Adipose tissue (tissue), 3 donors: ENCODE measurements around the gene TGFB3. TPM values are rescaled to one million over a fixed set of nuclear protein-coding genes. Genes with fewer than 3 reads are reported as not detected.
A peak's percentile ranks its signal among the peaks of the same experiment; 100 is the strongest.
"Not testable (repeated sequence)": the region's sequence is repeated elsewhere in the genome, so short reads cannot be mapped to it uniquely, and the experiment has no call there.

Experiments used
- H3K27ac ChIP-seq: one replicate; pipeline ENCODE4 v1.5.1; 2013; ENCODE audit warnings: low read depth, low read length
- WGBS, 3 donors: extraction: QIAGEN DNeasy Blood & Tissue Kit; methylation state at CpG; one replicate each; pipeline ENCODE4 v1.1.7; 2013; 5-methylcytosine and 5-hydroxymethylcytosine counted together
- polyA plus RNA-seq, 3 donors: library from polyadenylated mRNA; stranded (reverse); fragments of 200-250 nt; gene quantifications; one replicate each; pipeline ENCODE4 v1.2.3, GENCODE V29; 2013
- donor health status: healthy with polysubstance abuse.
- donor health status: Bipolar disorder and iron deficiency.
- donor health status: healthy.

TGFB3 gene
- 10 to 100 TPM; 30.6 to 63.3 (median 30.8) TPM for polyA plus RNA-seq

DNA sequence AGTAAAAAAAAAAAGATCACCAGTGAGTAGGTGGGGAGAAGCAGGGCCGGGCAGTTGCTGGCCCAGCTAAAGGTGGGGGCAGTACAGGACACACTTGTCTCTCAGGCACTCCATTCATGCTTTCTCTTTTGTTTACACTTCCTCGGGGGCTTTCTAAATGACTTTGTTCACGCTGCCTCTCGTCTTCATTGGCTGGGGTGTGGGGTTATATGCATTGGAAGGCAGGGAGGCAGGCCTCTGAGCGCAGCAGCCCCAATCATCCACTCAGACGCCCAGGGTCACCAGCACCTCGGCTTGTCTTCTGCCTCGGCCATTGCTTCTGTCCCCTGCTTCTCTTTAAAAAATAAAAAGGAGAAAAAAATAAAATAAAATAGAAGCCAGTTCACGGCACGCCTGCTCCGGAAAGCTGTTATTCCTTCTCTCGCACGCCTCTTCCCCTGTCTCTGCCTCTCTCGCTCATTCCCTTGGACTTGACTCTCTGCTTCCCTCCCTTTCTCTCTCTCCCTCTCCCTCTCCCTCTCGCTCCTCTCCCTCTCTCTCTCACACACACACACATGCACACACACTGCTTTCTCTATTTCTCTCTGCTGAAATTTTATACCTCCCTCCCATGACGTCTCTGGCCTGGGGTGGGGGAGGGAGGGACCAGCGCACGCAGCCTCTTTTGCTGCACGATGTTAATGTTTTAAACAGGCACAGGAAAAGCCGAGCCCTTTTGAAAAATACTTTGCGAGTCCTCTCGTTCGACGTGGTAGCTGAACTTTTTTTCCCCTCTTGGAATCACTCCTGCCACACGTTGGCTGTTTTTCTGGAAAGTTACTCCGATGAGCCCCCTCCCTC is at the start of gene TGFB3:
TGFB3 (minus strand) TSS at position 570 of the 840 bp plus-strand sequence. CDS start 1,102 bp downstream, outside the sequence.
- peak within 1 kb of the TSS; percentile 80 for H3K27ac ChIP-seq
- 1 to 2% (median 1%) methylated on average over 26 of the region's 26 CpGs for WGBS, 3 donors

DNA sequence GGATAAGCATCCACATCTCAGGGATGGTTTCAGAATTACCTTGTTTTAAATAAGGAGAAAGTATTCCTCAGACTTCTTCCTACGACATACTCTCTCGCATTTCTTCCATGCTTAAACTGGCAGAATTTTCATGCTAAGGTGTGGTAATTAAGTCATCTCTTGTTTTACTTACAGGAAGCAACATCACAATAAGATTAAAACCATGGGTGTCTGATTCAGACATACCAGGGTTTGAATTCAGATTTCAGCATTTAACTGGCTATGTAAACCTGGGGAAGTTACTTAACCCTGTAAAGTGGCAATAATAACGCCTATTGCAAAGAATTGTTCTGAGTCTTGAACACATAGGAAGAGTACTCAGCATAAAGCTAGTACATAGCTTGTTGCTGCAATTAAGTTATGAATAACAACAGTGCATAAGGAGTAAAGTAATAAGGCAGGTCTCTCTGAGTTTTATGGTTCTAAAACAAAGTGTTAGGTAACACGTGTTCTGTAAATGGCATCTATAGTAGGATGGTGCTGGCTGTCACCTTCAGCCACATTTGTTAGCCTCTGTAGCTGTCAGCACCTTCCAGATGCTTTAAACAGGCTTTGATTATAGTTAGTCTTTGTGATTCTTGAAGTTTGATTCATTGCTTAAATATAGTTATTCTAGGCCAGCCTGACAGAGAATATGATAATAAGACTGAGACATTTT is 42.6 kb upstream of the TGFB3 start:
- 81 to 91% (median 88%) methylated on average over 4 of the region's 4 CpGs for WGBS, 3 donors
- H3K27ac ChIP-seq: no peak overlapping the region

- WGBS, 3 donors: 44 to 75% (median 65%) methylated on average over 1 of the region's 1 CpG
- no peak overlapping the region for H3K27ac ChIP-seq
These were observed 42.0 kb upstream of the TGFB3 start for GRCh38 chr14:76023757-76024156.

GRCh38 chr14:76022991-76023390 is 41.2 kb upstream of the TGFB3 start:
- H3K27ac ChIP-seq: no peak overlapping the region
- 94 to 98% (median 98%) methylated on average over 2 of the region's 2 CpGs for WGBS, 3 donors

DNA sequence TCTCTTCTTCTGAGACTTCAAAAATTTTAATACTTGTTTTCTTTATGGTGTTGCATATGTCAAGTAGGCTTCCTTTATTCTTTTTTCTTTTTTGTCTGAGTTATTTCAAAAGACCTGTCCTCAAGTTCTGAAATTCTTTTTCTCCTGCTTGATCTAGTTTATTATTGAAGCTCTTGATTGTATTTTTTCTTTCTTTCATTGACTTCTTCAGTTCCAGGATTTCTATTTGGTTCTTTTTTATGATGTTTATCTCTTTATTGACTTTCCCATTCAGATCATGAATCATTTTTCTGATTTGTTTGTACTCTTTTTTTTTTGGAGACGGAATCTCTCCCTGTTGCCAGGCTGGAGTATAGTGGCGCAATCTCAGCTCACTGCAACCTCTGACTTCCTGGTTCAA is 37.9 kb upstream of the TGFB3 start:
- H3K27ac ChIP-seq: no peak overlapping the region
- 95 to 97% (median 96%) methylated on average over 2 of the region's 2 CpGs for WGBS, 3 donors

GRCh38 chr14:76015668-76016067 is 33.9 kb upstream of the TGFB3 start:
- 33 to 82% (median 77%) methylated on average over 1 of the region's 1 CpG for WGBS, 3 donors
- H3K27ac ChIP-seq: no peak overlapping the region

DNA sequence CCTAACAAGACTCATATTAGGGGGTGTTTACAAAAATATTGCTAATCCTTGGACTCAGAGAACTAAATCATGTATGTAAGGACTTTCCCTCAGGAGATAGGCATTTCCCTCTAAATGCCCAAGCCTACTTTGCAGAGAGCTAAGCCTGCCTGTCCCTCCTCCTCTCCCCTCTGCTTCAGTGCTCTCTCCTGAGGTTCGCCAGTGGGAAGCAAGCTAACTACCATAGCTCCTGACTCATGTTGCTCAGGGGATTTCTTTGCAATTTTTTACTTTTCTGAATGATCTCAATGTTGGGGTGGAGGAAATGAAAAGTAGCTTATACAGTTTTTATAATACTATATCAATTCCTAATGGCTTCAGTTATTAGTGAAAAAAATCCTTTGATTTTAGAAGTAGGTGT is 33.4 kb upstream of the TGFB3 start:
- H3K27ac ChIP-seq: no peak overlapping the region
- 53 to 96% (median 86%) methylated on average over 1 of the region's 1 CpG for WGBS, 3 donors

GRCh38 chr14:76012354-76012753 is 30.6 kb upstream of the TGFB3 start:
- 79 to 90% (median 84%) methylated on average over 9 of the region's 9 CpGs for WGBS, 3 donors
- no peak overlapping the region for H3K27ac ChIP-seq

DNA sequence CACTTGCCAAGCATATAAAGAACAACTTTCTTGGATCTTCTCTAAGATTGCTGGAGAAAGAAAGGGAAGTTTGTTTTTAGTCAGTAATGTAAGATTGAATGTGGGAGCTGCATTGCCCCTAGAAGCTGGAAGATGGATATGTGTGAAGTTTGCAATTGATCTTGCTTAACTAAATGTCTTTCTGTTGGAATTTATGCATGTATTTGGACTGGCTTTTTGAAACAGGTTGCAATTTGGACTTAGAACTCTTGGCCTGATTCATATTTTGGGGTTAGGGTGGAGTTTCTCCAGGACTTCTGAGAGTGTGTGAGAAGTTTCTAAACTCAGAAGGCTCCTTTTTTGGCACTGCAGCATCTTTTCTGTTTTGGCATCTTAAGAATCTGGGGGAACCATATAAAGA is 30.1 kb upstream of the TGFB3 start:
- no peak overlapping the region for H3K27ac ChIP-seq

GRCh38 chr14:76009627-76010026 is 27.8 kb upstream of the TGFB3 start:
- not testable (repeated sequence) for H3K27ac ChIP-seq
- 85 to 86% (median 85%) methylated on average over 3 of the region's 3 CpGs for WGBS, 3 donors

GRCh38 chr14:76007852-76008251 is 26.1 kb upstream of the TGFB3 start:
- 98 to 100% (median 99%) methylated on average over 2 of the region's 2 CpGs for WGBS, 3 donors

DNA sequence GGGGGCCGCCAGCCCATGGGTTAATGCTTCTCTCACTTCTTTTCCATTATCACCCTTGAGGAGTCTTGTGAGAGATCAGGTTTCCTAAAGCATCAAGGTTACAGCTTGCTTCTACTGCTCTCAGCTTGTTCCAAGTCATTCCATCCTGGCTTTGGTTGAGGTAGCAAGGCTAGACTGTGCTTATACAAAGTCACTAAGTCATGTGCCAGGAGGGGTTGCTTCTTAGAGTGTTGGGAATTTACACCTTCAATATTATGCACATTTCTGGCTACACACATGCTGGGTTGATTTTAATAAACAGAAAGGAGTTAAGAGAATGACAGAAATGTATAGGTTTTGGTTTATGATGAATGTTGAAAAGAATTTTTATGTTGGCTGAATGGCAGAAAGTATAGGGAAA is 25.6 kb upstream of the TGFB3 start:
- no peak overlapping the region for H3K27ac ChIP-seq
- WGBS, 3 donors: 95 to 96% (median 96%) methylated on average over 1 of the region's 1 CpG

More at GRCh38 chr14:76007852-76008251, 26.1 kb upstream of the TGFB3 start:
- H3K27ac ChIP-seq: no peak overlapping the region

- H3K27ac ChIP-seq: no peak overlapping the region
- WGBS, 3 donors: 44 to 96% (median 92%) methylated on average over 2 of the region's 2 CpGs
These were observed 24.5 kb upstream of the TGFB3 start for GRCh38 chr14:76006253-76006652.

DNA sequence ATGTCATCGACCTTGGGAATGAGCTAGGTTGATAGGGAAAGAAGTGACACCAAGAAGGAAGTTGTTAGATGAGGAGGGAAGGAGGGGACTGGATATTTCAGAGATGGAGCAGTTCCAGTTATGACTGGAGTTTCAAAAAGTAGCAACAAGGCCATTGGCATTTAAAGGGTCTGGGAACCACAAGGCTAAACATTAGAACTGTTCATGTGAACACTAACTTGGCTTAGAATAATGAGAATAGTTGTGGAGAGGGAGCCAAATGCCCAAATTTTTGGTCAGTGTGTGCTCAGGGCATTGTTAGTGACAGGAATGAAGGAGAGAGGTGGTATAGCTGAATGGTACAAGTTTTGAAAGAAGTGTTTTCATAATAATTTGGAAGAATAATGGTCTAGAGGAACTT is 20.6 kb upstream of the TGFB3 start:
- no peak overlapping the region for H3K27ac ChIP-seq
- WGBS, 3 donors: 85 to 100% (median 91%) methylated on average over 1 of the region's 1 CpG

- no peak overlapping the region for H3K27ac ChIP-seq
- WGBS, 3 donors: 68 to 89% (median 71%) methylated on average over 6 of the region's 6 CpGs
These were observed 17.9 kb upstream of the TGFB3 start for GRCh38 chr14:75999511-76000190.

GRCh38 chr14:75996488-75996887 is 14.7 kb upstream of the TGFB3 start:
- no peak overlapping the region for H3K27ac ChIP-seq

DNA sequence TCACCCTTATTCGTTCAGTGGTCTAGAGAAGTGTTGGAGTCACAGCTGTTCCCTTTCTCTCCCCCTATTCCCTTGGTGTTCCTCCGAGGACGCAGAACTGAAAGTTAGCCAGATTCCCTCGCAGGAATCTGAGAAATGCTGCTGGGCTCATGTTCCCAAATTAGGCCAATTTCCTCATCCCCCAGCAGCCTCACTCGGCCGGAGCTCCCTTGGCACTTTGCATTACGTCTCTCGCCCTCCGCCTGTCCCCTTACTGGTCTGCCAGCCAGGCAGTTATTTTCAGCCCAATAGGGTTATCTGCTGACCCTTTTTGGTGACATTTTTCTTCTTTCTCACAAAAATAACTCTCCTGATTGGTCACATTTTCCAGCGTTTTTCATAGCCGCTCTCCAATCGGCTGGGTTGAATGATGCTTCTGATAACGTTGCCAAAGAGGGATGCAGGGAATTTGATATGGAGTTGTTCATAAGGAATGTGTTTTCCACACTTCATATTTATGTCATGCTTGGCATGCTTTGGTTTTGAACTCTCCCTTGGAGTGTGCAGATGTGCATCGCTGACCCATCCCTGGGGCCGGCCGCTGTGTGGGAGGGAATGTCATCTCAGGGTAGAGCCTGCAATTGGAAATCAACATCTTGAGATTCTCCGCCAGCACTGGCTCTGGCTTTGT is 13.7 kb upstream of the TGFB3 start:
- WGBS, 3 donors: 56 to 83% (median 66%) methylated on average over 17 of the region's 17 CpGs
- no peak overlapping the region for H3K27ac ChIP-seq

More at GRCh38 chr14:75996488-75996887, 14.7 kb upstream of the TGFB3 start:
- 41 to 89% (median 76%) methylated on average over 1 of the region's 1 CpG for WGBS, 3 donors

DNA sequence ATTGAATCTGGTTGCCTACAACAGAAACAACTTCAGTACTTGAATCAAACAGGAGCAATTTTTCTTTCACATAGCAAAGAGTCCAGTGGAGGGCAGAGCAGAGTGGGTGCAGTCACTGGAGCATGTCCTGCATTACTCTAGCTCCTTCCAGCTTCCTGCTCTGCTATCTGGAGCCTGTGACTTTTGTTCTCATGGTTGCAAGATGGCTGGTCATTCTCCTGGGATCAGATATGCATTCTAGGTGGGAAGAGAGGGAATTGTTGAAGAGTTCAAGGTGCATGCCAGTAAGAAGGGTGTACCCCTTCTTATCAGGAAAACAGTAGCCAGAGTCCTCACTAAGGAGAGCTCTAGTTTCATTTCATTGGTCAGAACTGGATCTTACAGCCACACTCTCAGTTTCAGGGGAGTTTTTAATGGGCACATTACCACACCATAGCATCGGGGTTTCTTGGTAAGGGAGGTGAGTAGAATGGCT is 11.8 kb upstream of the TGFB3 start:
- 86 to 97% (median 92%) methylated on average over 1 of the region's 1 CpG for WGBS, 3 donors
- H3K27ac ChIP-seq: no peak overlapping the region
